ENCODE data around the gene GRIN3A. TPM values are rescaled to one million over a fixed set of nuclear protein-coding genes. Genes with fewer than 3 reads are reported as not detected.

Gene GRIN3A
- total RNA-seq, 2 donors from 2014 or later: under 0.01 TPM; not detected in 1

DNA sequence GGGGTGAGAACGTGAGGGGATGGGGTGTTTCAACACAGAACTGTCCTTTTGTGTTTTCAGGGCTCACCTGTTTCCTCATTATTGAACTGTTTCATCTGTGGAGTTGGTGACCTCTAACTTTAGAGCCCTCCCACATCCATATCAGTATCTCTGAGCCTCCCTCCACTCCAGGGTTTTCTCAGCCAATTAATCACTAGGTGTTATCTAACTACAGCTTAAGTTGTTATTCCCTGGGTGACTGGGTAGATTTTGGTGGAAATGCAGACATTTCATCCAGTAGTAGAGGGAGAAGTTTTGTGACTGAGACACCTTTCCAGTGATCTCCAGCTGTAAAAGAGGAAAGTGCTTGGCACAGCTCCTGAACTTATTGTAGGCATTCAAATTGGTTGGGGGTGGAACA is 167.3 kb downstream of the GRIN3A start:
- no peaks in the 10 kb centered on the region for H3K27me3 ChIP-seq
- H3K36me3 ChIP-seq (replicated peaks in 1 of 2; ENCODE audit: insufficient read depth in 1 of 2, low read depth in 2 of 2): peaks cover 0 to 1% of the 10 kb centered on the region in 2 donors
- no peak overlapping the region for H3K27ac ChIP-seq
- no peak for TF ChIP-seq POLR2A (IDR thresholded peaks at IDR 0.05)
- no peak for TF ChIP-seq CTCF (IDR thresholded peaks at IDR 0.05)
- WGBS, 2 donors: 44 to 63% methylated on average over 1 of the region's 1 CpG
- no peak for ATAC-seq
- no peaks in the 10 kb centered on the region for H3K9me3 ChIP-seq
- H3K4me1 ChIP-seq: no peaks in the 10 kb centered on the region
- intact Hi-C loops (cut with DNase I): no loop called here
- no peak overlapping the region for H3K4me3 ChIP-seq
- DNase-seq: no peak

DNA sequence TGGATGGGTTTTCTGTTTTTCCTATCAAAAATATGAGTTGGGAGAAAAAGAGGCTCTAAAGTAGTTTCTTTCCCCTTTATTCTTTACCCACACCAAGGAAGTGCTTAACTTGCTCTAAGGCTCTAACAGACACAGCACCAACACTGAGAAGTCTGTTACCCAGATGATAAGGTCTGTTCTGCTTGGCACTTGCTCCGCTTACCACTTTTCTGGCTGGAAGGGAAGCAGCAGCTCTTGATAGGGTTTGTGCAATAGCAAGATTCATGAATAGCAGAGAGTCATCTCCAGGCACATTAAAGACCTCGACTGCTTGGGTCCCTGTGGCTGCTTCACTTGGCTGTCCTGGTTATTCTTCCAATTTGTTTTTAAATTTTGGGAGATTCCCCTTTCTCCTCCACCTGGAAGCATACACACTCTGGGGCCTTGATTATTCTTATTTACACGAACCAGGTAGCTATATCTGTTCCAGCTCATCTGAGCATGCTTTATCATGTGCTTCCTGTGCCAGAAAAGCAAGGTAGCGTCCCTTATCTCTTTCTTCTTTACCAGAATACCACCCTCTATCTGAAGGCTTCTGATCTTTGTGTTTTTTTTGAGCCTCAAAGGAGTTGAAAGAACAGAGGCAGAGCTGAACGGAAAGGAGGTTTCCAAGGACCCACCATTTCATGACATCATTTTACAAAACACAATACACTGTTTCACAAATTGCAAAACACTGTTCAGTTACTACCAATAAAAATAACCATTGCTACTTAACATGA is 168.5 kb downstream of the GRIN3A start:
- H3K36me3 ChIP-seq (replicated peaks in 1 of 2; ENCODE audit: insufficient read depth in 1 of 2, low read depth in 2 of 2): peaks cover 0 to 1% of the 10 kb centered on the region in 2 donors
- H3K27ac ChIP-seq: no peak overlapping the region
- WGBS, 2 donors: 64 to 77% methylated on average over 5 of the region's 5 CpGs
- TF ChIP-seq POLR2A (IDR thresholded peaks at IDR 0.05) (no peak), CTCF (IDR thresholded peaks at IDR 0.05) (no peak)
- no peaks in the 10 kb centered on the region for H3K27me3 ChIP-seq
- intact Hi-C loops (cut with DNase I): no loop called here
- no peaks in the 10 kb centered on the region for H3K9me3 ChIP-seq
- DNase-seq (no peak), ATAC-seq (no peak)
- H3K4me1 ChIP-seq: no peaks in the 10 kb centered on the region
- no peak overlapping the region for H3K4me3 ChIP-seq

GRCh38 chr9:101567725-101568350 is 170.6 kb downstream of the GRIN3A start:
- DNase-seq (no peak), ATAC-seq (no peak)
- intact Hi-C loops (cut with DNase I): no loop called here
- WGBS, 2 donors: 90 to 91% methylated on average over 3 of the region's 3 CpGs
- H3K27me3 ChIP-seq: no peaks in the 10 kb centered on the region
- H3K9me3 ChIP-seq: no peaks in the 10 kb centered on the region
- H3K4me3 ChIP-seq: no peak overlapping the region
- no peak overlapping the region for H3K27ac ChIP-seq
- H3K4me1 ChIP-seq: no peaks in the 10 kb centered on the region
- TF ChIP-seq CTCF (IDR thresholded peaks at IDR 0.05) (no peak), POLR2A (IDR thresholded peaks at IDR 0.05) (no peak)
- peaks cover 0 to 1% of the 10 kb centered on the region in 2 donors for H3K36me3 ChIP-seq (replicated peaks in 1 of 2; ENCODE audit: insufficient read depth in 1 of 2, low read depth in 2 of 2)

DNA sequence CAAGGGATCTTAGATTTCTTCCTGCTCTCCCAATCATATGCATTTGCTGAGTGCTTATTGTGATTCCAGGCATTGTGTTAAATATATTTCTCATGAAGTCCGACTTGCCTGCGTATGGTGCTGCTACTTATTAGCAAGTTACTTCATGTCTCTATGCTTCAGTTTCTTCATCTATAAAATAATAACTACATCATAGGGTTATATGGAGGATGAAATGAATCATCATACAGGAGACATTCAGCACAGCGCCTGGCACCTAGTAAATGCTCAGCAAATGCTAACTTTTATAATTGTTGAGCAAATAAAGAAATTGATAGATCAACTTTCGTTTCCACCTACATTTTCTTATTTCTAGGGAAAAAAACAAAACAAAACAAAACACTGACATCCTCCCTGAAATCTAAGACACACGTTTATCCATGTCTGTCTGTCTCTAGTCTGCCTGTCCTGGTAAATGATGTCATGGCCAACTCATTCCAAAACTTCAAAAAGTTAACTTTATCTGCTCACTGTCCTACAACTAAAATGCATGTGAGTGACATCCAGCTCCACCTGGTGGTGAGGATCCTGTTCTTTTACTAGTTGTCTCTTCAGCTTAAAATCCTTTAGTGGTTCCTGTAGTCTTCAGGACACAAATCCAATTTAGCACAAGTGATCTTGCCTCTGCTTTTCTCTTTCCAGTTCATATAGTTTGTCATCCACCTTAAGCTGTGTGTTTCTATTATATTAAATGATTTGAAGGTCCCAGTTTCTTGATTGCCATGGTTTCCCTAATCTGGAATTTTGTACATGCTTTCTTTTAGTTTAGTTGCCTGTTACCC is 171.3 kb downstream of the GRIN3A start:
- DNase-seq: peak in 3 of 4 donors; percentile 14 to 18 (median 18)
- ATAC-seq: no peak
- H3K27ac ChIP-seq: no peak overlapping the region
- 84 to 88% methylated on average over 5 of the region's 5 CpGs for WGBS, 2 donors
- peaks cover 4 to 5% of the 10 kb centered on the region in 2 donors for H3K36me3 ChIP-seq (replicated peaks in 1 of 2; ENCODE audit: insufficient read depth in 1 of 2, low read depth in 2 of 2)
- intact Hi-C loops (cut with DNase I): no loop called here
- H3K4me3 ChIP-seq: no peak overlapping the region
- no peaks in the 10 kb centered on the region for H3K9me3 ChIP-seq
- TF ChIP-seq POLR2A (IDR thresholded peaks at IDR 0.05) (no peak), CTCF (IDR thresholded peaks at IDR 0.05) (peak in 6 of 7 experiments; percentile 17 to 35 (median 20))
- no peaks in the 10 kb centered on the region for H3K4me1 ChIP-seq
- no peaks in the 10 kb centered on the region for H3K27me3 ChIP-seq

Measured in body of pancreas (tissue), 4 donors.